CD1c-positive myeloid dendritic cell (primary cell): Measurements from ENCODE around the gene SSH2.
"Not testable (repeated sequence)": the region's sequence is repeated elsewhere in the genome, so short reads cannot be mapped to it uniquely, and the experiment has no call there.

Experiments
- DNase-seq: peaks from one replicate; pipeline ENCODE4 v3.0.0-alpha.2; 2016; ENCODE audit errors: extremely low spot score

The SSH2 gene

GRCh38 chr17:29782917-29783316 is 147.1 kb downstream of the SSH2 start:
- no peak for DNase-seq

- not testable (repeated sequence) for DNase-seq
Observed at GRCh38 chr17:29779812-29780190, 150.2 kb downstream of the SSH2 start.

GRCh38 chr17:29778956-29779811 is 150.8 kb downstream of the SSH2 start:
- peak; percentile 82 for DNase-seq

DNA sequence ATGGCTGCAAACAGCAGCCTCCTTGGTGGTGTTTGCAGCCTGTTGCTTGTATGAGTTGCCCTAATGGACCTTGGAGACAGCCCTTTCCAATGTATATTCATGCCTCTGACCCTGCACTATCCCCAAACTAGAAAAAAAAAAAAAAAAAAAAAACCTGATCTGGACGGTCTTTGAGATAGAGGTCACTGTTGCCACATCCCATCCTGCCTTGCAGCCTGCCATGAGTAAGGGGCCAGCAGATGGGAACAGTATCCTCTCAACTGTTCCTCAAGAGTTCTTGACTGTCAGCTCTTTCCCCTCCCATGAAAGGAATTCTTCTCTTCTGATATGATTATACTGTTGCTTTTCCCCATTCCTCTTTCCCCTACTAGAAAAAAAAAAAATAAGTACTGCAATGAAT is 152.4 kb downstream of the SSH2 start:
- DNase-seq, result no peak

DNA sequence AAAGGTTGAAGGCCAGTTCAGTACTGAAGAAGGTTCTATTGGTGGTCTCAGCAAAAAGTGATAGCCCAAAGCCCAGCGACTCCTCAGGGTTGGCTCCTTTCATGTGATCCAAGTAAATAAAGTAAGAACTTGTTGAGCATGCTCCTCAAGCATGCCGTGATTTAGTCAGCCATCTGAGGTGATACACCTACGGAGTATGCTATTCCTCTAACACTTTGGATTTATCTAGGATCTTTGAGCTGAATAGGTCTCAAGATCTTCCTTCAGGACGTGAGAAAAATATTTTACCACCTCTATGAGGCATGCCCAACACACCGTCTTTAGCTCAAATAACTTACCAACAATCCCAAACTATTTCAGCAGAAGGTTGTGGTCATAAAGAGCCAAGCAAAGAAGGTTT is 154.0 kb downstream of the SSH2 start:
- DNase-seq, result no peak

DNA sequence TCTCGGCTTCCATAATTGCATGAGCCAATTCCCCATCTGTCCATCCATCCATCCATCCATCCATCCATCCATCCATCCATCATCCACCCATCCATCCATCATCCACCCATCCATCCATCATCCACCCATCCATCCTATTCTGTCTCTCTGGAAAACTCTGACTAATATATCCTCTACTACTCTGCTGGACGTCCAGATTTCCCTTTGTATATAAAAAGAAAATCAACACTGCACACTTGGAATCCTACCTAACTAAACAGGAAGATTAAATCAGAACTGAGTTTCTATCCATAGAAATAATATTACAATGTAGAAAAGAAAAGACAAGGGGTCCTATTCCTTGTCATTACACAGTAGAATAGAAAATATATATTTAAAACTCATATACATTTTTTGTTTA is 157.0 kb downstream of the SSH2 start:
- DNase-seq, result no peak

DNA sequence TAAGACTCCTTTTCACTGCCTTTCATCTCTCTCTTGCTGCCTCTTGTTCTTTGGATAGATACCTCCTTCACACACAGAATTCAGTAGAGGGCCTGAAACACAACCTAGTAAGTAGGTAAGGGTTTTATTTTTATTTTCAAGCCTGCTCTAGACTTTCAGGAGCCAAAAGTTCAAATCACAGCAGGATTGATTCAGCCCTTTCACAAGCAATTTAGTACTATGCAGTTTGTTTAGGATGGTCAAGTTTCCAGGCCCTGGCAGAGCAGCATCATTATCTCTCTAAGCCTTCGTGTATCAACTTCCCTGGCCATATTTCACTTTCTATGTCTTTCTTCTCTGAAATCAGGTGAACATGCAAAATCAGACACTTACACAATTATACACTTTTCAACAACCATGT is 158.5 kb downstream of the SSH2 start:
- DNase-seq, result no peak

GRCh38 chr17:29769225-29769624 is 160.8 kb downstream of the SSH2 start:
- no peak for DNase-seq

DNA sequence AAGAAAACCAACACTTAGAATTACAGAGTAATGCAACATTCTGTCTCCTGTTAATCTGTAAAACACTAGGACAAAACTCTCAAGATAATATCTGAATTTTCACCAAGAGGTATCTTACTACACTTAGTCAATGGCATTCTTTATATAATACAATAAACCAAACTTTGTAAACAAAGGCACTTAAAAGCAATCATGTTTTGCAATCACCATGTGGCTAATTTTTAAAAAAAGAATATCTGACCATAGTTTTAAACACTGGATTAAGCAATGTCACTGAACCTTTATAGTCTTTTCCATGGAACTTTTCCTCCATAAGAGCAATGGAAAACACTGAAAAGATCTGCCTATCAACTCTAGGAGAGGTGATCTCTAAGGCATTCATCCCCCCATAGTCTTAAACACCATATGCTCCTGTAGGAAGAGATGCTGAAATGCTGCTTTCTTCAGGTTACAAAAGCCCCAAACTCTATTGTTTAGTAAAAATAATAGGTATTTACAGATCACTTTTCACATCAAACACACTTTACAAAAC is 163.2 kb downstream of the SSH2 start:
- DNase-seq, result no peak

- DNase-seq, result no peak
Observed at GRCh38 chr17:29764748-29765147, 165.3 kb downstream of the SSH2 start.

DNA sequence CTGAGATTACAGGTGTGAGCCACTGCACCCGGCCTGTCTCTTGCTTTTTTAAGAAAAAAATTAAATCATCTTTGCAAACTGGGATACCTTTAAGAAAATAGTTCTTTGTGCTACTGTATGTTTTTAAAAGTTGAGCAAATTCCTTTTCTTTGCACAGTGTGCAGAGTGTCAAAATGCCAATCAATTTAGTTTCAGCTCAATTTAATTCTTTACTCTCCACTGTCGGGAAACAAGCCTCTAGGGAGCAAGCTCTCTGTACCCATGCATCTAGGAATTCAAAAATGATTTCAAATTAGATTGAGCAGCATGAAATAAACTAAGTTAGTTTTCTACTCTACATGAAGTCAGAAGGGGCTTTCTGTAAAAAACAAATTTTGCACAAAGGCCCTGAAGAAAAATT is 165.8 kb downstream of the SSH2 start:
- DNase-seq, result no peak

DNA sequence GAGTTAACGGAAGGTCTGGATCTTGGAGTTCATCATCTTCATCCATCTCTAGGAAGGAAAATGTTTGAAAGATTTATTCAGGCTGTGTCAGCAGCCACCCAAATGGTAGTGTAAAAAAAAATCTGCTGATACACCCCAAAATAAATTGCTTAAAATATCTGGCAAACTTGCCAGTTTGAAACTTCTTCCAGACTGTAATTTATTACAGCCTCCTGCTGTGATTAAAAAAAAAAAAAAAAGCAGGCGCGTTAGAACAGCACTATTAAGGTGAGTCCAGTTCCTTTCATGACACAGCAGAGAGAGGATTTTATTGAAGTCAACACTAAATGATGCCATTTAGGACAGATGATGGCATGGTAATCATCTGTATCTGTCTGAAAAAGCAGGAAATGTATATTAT is 166.8 kb downstream of the SSH2 start:
- no peak for DNase-seq

GRCh38 chr17:29761040-29761761 is 168.8 kb downstream of the SSH2 start:
- DNase-seq, result peak; percentile 96

- DNase-seq, result peak; percentile 64
Observed at GRCh38 chr17:29760279-29761039, 169.6 kb downstream of the SSH2 start.

GRCh38 chr17:29758255-29758654 is 171.8 kb downstream of the SSH2 start:
- DNase-seq, result no peak

DNA sequence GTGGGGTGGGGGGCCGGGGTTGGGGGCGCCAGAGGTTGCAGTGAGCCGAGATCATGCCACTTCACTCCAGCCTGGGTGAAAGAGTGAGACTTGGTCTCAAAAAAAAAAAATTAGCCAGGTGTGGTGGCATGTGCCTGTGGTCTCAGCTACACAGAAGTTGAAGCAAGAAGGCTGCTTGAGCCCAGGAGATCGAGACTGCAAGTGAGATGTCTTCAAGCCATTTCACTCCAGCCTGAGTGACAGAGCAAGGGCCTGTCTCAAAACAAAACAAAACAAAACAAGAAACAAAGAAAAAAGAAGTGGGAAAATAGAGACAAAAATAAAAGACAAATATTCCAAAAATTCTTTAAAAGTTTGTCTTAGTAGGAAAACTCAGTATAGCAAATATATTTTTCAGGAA is 172.2 kb downstream of the SSH2 start:
- DNase-seq, result no peak

GRCh38 chr17:29753845-29754439 is 176.1 kb downstream of the SSH2 start:
- no peak for DNase-seq

DNA sequence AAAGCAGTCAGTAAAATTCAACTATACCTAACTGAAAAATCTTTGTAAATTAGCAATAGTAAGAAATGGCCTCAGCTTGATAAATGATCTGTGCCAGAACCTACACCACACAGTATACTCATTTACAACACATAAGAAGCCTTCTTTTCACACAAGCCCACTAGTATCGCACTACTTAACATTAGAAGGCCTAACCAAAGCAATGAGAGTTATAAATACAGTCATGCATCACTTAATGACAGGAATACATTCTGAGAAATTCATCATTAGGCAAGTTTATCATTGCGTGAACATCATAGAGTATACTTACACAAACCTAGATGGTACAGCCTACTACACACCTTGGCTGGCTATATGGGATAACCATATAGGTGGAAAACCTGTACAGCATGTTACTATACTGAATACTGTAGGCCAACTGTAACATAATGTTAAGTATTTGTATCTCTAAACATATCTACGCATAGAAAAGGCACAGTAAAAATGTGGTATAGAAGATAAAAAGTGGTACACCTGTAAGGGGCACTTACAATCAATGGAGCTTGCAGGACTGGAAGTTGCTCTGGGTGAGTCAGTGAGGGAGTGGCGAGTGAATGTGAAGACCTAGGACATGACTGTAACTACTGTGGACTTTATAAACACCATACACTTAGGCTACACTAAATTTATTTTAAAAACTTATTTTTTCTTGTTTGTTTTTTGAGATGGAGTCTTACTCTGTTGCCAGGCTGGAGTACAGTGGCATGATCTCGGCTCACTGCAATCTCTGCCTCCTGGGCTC is 180.8 kb downstream of the SSH2 start:
- DNase-seq, result no peak

DNA sequence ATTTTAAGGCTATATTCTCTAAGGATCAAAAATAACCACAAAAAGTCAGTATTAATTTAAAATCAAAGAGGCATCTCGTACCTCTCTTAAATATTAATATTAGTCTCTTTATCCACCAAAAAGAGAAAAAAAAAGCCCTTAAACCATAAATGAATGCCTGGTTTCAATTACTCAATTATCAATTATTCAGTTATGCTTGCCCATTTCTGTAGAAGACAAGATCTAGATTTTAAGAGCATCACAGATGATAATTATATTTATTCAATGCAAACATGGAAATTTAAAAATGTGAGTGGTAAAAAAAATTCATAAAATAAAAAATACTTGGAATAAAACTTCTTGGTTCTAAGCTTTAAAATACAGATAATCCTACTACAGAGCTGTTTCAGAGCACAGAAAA is 181.6 kb downstream of the SSH2 start:
- no peak for DNase-seq

GRCh38 chr17:29747660-29748059 is 182.4 kb downstream of the SSH2 start:
- no peak for DNase-seq

DNA sequence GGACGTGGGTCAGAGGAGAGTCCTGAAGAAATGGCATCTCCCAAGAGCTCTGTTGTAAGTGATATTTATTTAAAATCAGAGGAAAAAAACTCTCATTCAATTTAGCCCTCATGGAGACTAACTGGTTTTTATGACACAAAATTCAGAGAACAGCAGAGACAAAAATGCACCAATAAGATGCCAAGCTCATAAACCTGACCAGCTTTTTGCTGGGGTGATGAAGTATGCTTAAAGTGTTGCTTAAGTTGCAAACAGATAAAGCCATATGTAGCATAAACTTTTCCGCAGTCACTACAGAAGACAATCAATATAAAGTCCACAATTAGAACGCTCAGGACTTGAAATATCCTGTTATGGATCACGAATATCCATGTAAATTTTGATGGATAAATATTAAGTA is 183.4 kb downstream of the SSH2 start:
- no peak for DNase-seq
